Hindlimb muscle (tissue), 1 donor: ENCODE measurements around the gene MTFR2. TPM values are rescaled to one million over a fixed set of nuclear protein-coding genes. Genes with fewer than 3 reads are reported as not detected.
"Not testable (repeated sequence)": the region's sequence is repeated elsewhere in the genome, so short reads cannot be mapped to it uniquely, and the experiment has no call there.

ENCODE experiments used
- DNase-seq: peaks from one replicate; pipeline ENCODE4 v3.0.0-alpha.2; 2013
- polyA plus RNA-seq: library from polyadenylated mRNA; unstranded; fragments of 120-200 nt; gene quantifications from one replicate; pipeline ENCODE4 v1.2.1, GENCODE V29; 2013; ENCODE audit not compliant: insufficient read length

Gene MTFR2
- polyA plus RNA-seq, 1 donor, result 2.2 TPM

- no peak for DNase-seq
These were observed 17.4 kb downstream of the MTFR2 start for GRCh38 chr6:136232701-136233100.

- DNase-seq, result no peak
These were observed 19.8 kb downstream of the MTFR2 start for GRCh38 chr6:136230219-136230853.

- no peak for DNase-seq
These were observed 21.3 kb downstream of the MTFR2 start for GRCh38 chr6:136228814-136229213.

GRCh38 chr6:136226674-136227377 lies 23.3 kb downstream of the MTFR2 start:
- no peak for DNase-seq

- DNase-seq, result peak; percentile 73
These were observed 24.0 kb downstream of the MTFR2 start for GRCh38 chr6:136226027-136226673.

GRCh38 chr6:136225496-136225895 lies 24.6 kb downstream of the MTFR2 start:
- DNase-seq, result no peak

- DNase-seq, result not testable (repeated sequence)
These were observed 25.1 kb downstream of the MTFR2 start for GRCh38 chr6:136224974-136225373.

- no peak for DNase-seq
These were observed 33.4 kb downstream of the MTFR2 start for GRCh38 chr6:136216503-136217401.

- no peak for DNase-seq
These were observed 36.3 kb downstream of the MTFR2 start for GRCh38 chr6:136213853-136214252.

- DNase-seq, result no peak
These were observed 37.0 kb downstream of the MTFR2 start for GRCh38 chr6:136213012-136213539.

- no peak for DNase-seq
These were observed 37.5 kb downstream of the MTFR2 start for GRCh38 chr6:136212608-136213007.

GRCh38 chr6:136210398-136211165 lies 39.5 kb downstream of the MTFR2 start:
- peak; percentile 34 for DNase-seq

- DNase-seq, result no peak
These were observed 40.6 kb downstream of the MTFR2 start for GRCh38 chr6:136209496-136209895.

GRCh38 chr6:136208783-136209182 lies 41.3 kb downstream of the MTFR2 start:
- DNase-seq, result no peak

GRCh38 chr6:136201732-136202131 lies 48.4 kb downstream of the MTFR2 start:
- DNase-seq, result no peak

- DNase-seq, result no peak
These were observed 57.2 kb downstream of the MTFR2 start for GRCh38 chr6:136192902-136193301.

- no peak for DNase-seq
These were observed 58.4 kb downstream of the MTFR2 start for GRCh38 chr6:136191606-136192312.

- DNase-seq, result no peak
These were observed 61.0 kb downstream of the MTFR2 start for GRCh38 chr6:136189104-136189503.

GRCh38 chr6:136188486-136188885 lies 61.6 kb downstream of the MTFR2 start:
- DNase-seq, result no peak

- DNase-seq, result no peak
These were observed 63.7 kb downstream of the MTFR2 start for GRCh38 chr6:136186363-136186762.

GRCh38 chr6:136184738-136185137 lies 65.4 kb downstream of the MTFR2 start:
- DNase-seq, result no peak
